Liver (tissue), 9 donors: ENCODE results near the gene SIGLEC8. TPM values are rescaled to one million over a fixed set of nuclear protein-coding genes. Genes with fewer than 3 reads are reported as not detected.

Source experiments
- DNase-seq: peaks from one replicate; pipeline ENCODE4 v3.0.0-alpha.2; 2017; ENCODE audit warnings: low spot score
- H3K27ac ChIP-seq, 2 donors: one replicate each; pipeline ENCODE4 v1.7.0; 2013; ENCODE audit warnings: inconsistent platforms in 2 of 2, low read length in 2 of 2, control low read depth in 1 of 2, low read depth in 1 of 2, mild to moderate bottlenecking in 1 of 2
- H3K27me3 ChIP-seq, 4 donors: one replicate each; pipeline versions ENCODE4 v1.6.1 to v1.7.0; 2013; ENCODE audit warnings: low read length in 3 of 4, inconsistent platforms in 1 of 4, mild to moderate bottlenecking in 1 of 4, moderate library complexity in 1 of 4; ENCODE audit not compliant: control insufficient read depth in 4 of 4, insufficient read depth in 4 of 4
- H3K36me3 ChIP-seq, 4 donors: one replicate each; pipeline versions ENCODE4 v1.6.1 to v1.7.0; 2013; ENCODE audit warnings: low read length in 3 of 4, mild to moderate bottlenecking in 3 of 4, low read depth in 1 of 4, moderate library complexity in 1 of 4; ENCODE audit not compliant: control insufficient read depth in 4 of 4, insufficient read depth in 3 of 4
- H3K4me1 ChIP-seq, 4 donors: one replicate each; pipeline versions ENCODE4 v1.6.1 to v1.7.0; 2013; ENCODE audit warnings: low read length in 3 of 4, mild to moderate bottlenecking in 3 of 4, moderate library complexity in 1 of 4; ENCODE audit not compliant: control insufficient read depth in 4 of 4, insufficient read depth in 4 of 4
- H3K4me3 ChIP-seq, 3 donors: one replicate each; pipeline versions ENCODE4 v1.6.1 to v1.7.0; 2013; ENCODE audit warnings: low read length in 3 of 3, control low read depth in 1 of 3, low read depth in 1 of 3, mild to moderate bottlenecking in 1 of 3
- H3K9ac ChIP-seq, 2 donors: one replicate each; pipeline ENCODE4 v1.7.0; 2013; ENCODE audit warnings: low read length in 2 of 2, mild to moderate bottlenecking in 2 of 2, moderate library complexity in 2 of 2, control low read depth in 1 of 2, low read depth in 1 of 2
- H3K9me3 ChIP-seq, 4 donors: one replicate each; pipeline versions ENCODE4 v1.6.1 to v1.7.0; 2013; ENCODE audit warnings: low read length in 3 of 4; ENCODE audit not compliant: control insufficient read depth in 4 of 4
- EGR1 ChIP-seq, 2 donors: IDR thresholded peaks; 2 replicates each; pipeline ENCODE4 v1.6.1; 2016 to 2018; ENCODE audit warnings: antibody characterized with exemption in 2 of 2, low read depth in 2 of 2
- FOXA1 ChIP-seq: IDR thresholded peaks from 2 replicates; pipeline ENCODE4 v1.6.1; 2016; ENCODE audit warnings: antibody characterized with exemption
- FOXA2 ChIP-seq: IDR thresholded peaks from 2 replicates; pipeline ENCODE4 v1.6.1; 2016; ENCODE audit warnings: antibody characterized with exemption
- GABPA ChIP-seq, 2 donors: IDR thresholded peaks in 1 of 2; conservative IDR thresholded peaks in 1 of 2; 2 replicates each; pipeline ENCODE4 v1.6.1; 2016; ENCODE audit warnings: antibody characterized with exemption in 2 of 2, mild to moderate bottlenecking in 1 of 2, moderate library complexity in 1 of 2
- HNF4A ChIP-seq, 2 donors: conservative IDR thresholded peaks; 2 replicates each; pipeline ENCODE4 v1.6.1; 2016; ENCODE audit warnings: antibody characterized with exemption in 2 of 2, mild to moderate bottlenecking in 2 of 2
- HNF4G ChIP-seq: IDR thresholded peaks from 2 replicates; pipeline ENCODE4 v1.6.1; 2016; ENCODE audit warnings: antibody characterized with exemption
- NR2F2 ChIP-seq: IDR thresholded peaks from 2 replicates; pipeline ENCODE4 v1.6.1; 2016; ENCODE audit warnings: antibody characterized with exemption
- RAD21 ChIP-seq, 2 donors: IDR thresholded peaks; 2 replicates each; pipeline ENCODE4 v1.6.1; 2016; ENCODE audit warnings: antibody characterized with exemption in 2 of 2, mild to moderate bottlenecking in 2 of 2
- RXRA ChIP-seq, 2 donors: IDR thresholded peaks; 2 replicates each; pipeline ENCODE4 v1.6.1; 2017 to 2018; ENCODE audit warnings: antibody characterized with exemption in 2 of 2, mild to moderate bottlenecking in 1 of 2
- SP1 ChIP-seq: IDR thresholded peaks from 2 replicates; pipeline ENCODE4 v1.6.1; 2018; ENCODE audit warnings: antibody characterized with exemption, mild to moderate bottlenecking
- TAF1 ChIP-seq: conservative IDR thresholded peaks from 2 replicates; pipeline ENCODE4 v1.6.1; 2016; ENCODE audit warnings: antibody characterized with exemption, mild to moderate bottlenecking
- YY1 ChIP-seq: IDR thresholded peaks from 2 replicates; pipeline ENCODE4 v1.6.1; 2016; ENCODE audit warnings: antibody characterized with exemption, mild to moderate bottlenecking
- WGBS: extraction: QIAGEN DNeasy Blood & Tissue Kit; methylation state at CpG from one replicate; pipeline ENCODE4 v1.1.7; 2013; 5-methylcytosine and 5-hydroxymethylcytosine counted together
- polyA plus RNA-seq, 2 donors: library from polyadenylated mRNA; stranded (reverse) in 1 of 2; unstranded in 1 of 2; fragments of 200-250 nt in 1 of 2; fragments of >200 nt in 1 of 2; fragmentation: Nextera tagmentation in 1 of 2; extraction: Ambion mirVana in 1 of 2; gene quantifications; one replicate each; pipeline versions ENCODE4 v1.2.1 to v1.2.3, GENCODE V29; 2013 to 2015
- total RNA-seq, 2 donors: library from RNA; depleted of rRNA; stranded (reverse); fragments of >200 nt; gene quantifications; one replicate each; pipeline ENCODE4 v1.2.3, GENCODE V29; 2014
- TF ChIP-seq, protein P1 (sequence below): fragments of 150-350 bp; IDR thresholded peaks from 2 replicates; pipeline ENCODE4 v1.5.1; 2017; ENCODE audit warnings: improper control_type of control experiment, low read depth, low read length; ENCODE audit not compliant: missing input control
- TF ChIP-seq, protein P2 (sequence below): IDR thresholded peaks from 2 replicates; pipeline ENCODE4 v1.6.1; 2016; ENCODE audit warnings: antibody characterized with exemption
- TF ChIP-seq, protein P3 (sequence below): IDR thresholded peaks from 2 replicates; pipeline ENCODE4 v1.6.1; 2016; ENCODE audit warnings: antibody characterized with exemption
- TF ChIP-seq, protein P4 (sequence below): IDR thresholded peaks from 2 replicates; pipeline ENCODE4 v1.6.1; 2016; ENCODE audit warnings: antibody characterized with exemption, mild to moderate bottlenecking
- donor health status: healthy.
- donor health status: healthy.
- donor health status: healthy.
- donor health status: healthy.
- donor health status: healthy.

The SIGLEC8 gene
- total and polyA plus RNA-seq, 4 donors, result 0.09 to 2.3 (median 0.52) TPM

DNA sequence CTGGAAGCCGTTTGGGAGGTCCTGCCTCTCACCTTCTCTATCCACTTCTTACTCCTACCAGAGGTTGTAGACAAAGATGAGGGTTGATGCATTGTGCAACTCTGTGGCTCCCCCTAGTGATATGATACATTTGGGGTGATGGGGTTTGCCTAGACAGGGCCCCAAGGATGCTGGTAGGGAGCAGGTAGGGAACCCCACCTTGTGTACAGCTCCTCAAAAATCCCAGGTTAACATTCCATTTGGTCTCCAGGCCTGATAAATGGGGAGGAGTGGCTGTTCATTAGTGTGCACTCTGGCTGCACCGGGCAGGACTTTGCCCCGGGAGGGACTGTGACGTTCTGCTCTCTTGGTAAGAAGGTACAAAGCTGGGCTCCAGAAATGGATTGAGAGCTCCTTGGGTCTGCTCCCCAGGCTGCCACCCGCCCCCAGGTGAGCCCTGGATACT is 19.2 kb downstream of the SIGLEC8 start:
- TF ChIP-seq HNF4G (no peak), NR2F2 (no peak), HNF4A (conservative IDR thresholded peaks at IDR 0.05) (peak in 1 of 2 donors; percentile 20), YY1 (no peak), SP1 (no peak), RXRA (IDR thresholded peaks at IDR 0.05) (no peak), TAF1 (no peak), GABPA (IDR thresholded peaks at IDR 0.05 in 1 of 2, conservative IDR thresholded peaks at IDR 0.05 in 1 of 2) (no peak), RAD21 (IDR thresholded peaks at IDR 0.05) (peak; percentile 65 to 73), FOXA1 (no peak)
- TF ChIP-seq, protein P1, sequence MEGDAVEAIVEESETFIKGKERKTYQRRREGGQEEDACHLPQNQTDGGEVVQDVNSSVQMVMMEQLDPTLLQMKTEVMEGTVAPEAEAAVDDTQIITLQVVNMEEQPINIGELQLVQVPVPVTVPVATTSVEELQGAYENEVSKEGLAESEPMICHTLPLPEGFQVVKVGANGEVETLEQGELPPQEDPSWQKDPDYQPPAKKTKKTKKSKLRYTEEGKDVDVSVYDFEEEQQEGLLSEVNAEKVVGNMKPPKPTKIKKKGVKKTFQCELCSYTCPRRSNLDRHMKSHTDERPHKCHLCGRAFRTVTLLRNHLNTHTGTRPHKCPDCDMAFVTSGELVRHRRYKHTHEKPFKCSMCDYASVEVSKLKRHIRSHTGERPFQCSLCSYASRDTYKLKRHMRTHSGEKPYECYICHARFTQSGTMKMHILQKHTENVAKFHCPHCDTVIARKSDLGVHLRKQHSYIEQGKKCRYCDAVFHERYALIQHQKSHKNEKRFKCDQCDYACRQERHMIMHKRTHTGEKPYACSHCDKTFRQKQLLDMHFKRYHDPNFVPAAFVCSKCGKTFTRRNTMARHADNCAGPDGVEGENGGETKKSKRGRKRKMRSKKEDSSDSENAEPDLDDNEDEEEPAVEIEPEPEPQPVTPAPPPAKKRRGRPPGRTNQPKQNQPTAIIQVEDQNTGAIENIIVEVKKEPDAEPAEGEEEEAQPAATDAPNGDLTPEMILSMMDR, result peak; percentile 29
- TF ChIP-seq, protein P2, sequence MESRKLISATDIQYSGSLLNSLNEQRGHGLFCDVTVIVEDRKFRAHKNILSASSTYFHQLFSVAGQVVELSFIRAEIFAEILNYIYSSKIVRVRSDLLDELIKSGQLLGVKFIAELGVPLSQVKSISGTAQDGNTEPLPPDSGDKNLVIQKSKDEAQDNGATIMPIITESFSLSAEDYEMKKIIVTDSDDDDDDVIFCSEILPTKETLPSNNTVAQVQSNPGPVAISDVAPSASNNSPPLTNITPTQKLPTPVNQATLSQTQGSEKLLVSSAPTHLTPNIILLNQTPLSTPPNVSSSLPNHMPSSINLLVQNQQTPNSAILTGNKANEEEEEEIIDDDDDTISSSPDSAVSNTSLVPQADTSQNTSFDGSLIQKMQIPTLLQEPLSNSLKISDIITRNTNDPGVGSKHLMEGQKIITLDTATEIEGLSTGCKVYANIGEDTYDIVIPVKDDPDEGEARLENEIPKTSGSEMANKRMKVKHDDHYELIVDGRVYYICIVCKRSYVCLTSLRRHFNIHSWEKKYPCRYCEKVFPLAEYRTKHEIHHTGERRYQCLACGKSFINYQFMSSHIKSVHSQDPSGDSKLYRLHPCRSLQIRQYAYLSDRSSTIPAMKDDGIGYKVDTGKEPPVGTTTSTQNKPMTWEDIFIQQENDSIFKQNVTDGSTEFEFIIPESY, result no peak
- TF ChIP-seq, protein P3, sequence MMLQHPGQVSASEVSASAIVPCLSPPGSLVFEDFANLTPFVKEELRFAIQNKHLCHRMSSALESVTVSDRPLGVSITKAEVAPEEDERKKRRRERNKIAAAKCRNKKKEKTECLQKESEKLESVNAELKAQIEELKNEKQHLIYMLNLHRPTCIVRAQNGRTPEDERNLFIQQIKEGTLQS, result no peak
- TF ChIP-seq, protein P4, sequence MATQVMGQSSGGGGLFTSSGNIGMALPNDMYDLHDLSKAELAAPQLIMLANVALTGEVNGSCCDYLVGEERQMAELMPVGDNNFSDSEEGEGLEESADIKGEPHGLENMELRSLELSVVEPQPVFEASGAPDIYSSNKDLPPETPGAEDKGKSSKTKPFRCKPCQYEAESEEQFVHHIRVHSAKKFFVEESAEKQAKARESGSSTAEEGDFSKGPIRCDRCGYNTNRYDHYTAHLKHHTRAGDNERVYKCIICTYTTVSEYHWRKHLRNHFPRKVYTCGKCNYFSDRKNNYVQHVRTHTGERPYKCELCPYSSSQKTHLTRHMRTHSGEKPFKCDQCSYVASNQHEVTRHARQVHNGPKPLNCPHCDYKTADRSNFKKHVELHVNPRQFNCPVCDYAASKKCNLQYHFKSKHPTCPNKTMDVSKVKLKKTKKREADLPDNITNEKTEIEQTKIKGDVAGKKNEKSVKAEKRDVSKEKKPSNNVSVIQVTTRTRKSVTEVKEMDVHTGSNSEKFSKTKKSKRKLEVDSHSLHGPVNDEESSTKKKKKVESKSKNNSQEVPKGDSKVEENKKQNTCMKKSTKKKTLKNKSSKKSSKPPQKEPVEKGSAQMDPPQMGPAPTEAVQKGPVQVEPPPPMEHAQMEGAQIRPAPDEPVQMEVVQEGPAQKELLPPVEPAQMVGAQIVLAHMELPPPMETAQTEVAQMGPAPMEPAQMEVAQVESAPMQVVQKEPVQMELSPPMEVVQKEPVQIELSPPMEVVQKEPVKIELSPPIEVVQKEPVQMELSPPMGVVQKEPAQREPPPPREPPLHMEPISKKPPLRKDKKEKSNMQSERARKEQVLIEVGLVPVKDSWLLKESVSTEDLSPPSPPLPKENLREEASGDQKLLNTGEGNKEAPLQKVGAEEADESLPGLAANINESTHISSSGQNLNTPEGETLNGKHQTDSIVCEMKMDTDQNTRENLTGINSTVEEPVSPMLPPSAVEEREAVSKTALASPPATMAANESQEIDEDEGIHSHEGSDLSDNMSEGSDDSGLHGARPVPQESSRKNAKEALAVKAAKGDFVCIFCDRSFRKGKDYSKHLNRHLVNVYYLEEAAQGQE, result peak; percentile 42
- DNase-seq, result no peak
- Histone ChIP-seq H3K27ac (no peak overlapping the region), H3K36me3 (no peaks in the 10 kb centered on the region), H3K9ac (no peak overlapping the region), H3K9me3 (no peaks in the 10 kb centered on the region), H3K4me1 (no peaks in the 10 kb centered on the region), H3K27me3 (no peaks in the 10 kb centered on the region), H3K4me3 (no peak overlapping the region)
- WGBS, result 39% methylated on average over 5 of the region's 5 CpGs

DNA sequence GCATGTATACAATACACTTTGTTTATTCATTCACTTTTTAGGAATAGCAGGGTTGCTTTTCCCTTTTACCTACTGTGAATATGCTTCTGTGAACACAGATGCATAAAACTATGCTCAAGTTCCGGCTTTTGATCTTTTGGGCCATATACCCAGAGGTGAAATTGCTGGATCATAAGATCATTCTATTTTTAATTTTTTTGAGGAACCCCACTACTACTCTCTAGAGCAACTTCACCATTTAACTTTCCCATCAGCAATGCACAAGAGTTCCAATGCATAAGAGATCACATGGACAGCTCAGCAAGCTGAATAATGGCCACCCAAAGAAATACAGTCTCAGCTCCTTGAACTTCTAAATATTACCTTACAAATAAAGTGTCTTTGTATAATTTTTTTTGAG is 23.8 kb downstream of the SIGLEC8 start:
- TF ChIP-seq GABPA (IDR thresholded peaks at IDR 0.05 in 1 of 2, conservative IDR thresholded peaks at IDR 0.05 in 1 of 2), result no peak
- TF ChIP-seq, protein P3, result no peak
- no peak for TF ChIP-seq EGR1 (IDR thresholded peaks at IDR 0.05; ENCODE audit: low read depth in 2 of 2)
- TF ChIP-seq FOXA1, result no peak
- TF ChIP-seq, protein P4, result no peak
- TF ChIP-seq FOXA2, result no peak
- H3K27me3 ChIP-seq, result no peaks in the 10 kb centered on the region
- no peak overlapping the region for H3K27ac ChIP-seq
- no peaks in the 10 kb centered on the region for H3K36me3 ChIP-seq
- H3K4me1 ChIP-seq, result peaks cover 2 to 10% (median 6%) of the 10 kb centered on the region in 4 donors
- DNase-seq, result no peak
- 72% methylated on average over 1 of the region's 1 CpG for WGBS
- no peaks in the 10 kb centered on the region for H3K9me3 ChIP-seq
- H3K9ac ChIP-seq, result no peak overlapping the region
- no peak overlapping the region for H3K4me3 ChIP-seq
